Activated B cell treated with CpG ODN at 0.5 μM for 24 hours (primary cell): ENCODE data around the gene HOXB5. TPM values are rescaled to one million over a fixed set of nuclear protein-coding genes. Genes with fewer than 3 reads are reported as not detected.

Experiments used
- ATAC-seq: fragments of 200-7000 bp; cut with Tn5 transposase; one replicate; pipeline ENCODE4 v1.10.0; 2021; ENCODE audit warnings: low read depth, mild to moderate bottlenecking, moderate library complexity
- CTCF ChIA-PET: fragments of 350-600 bp; sonication (Branson Sonifier 250); formaldehyde crosslinking; loops from one replicate; lab custom pipeline; 2021; ENCODE audit warnings: antibody characterized with exemption; lab: Charles Lee
- POLR2A ChIA-PET: fragments of 350-600 bp; sonication (Branson Sonifier 250); formaldehyde crosslinking; loops from one replicate; lab custom pipeline; 2021; ENCODE audit warnings: antibody characterized with exemption; lab: Charles Lee
- DNase-seq: peaks from one replicate; pipeline ENCODE4 v3.0.0; 2022
- H3K27ac Mint-ChIP-seq: one replicate; pipeline ENCODE4 v1.8.0; 2020; ENCODE audit warnings: mixed read lengths
- H3K27me3 Mint-ChIP-seq: one replicate; pipeline ENCODE4 v1.8.0; 2021; ENCODE audit warnings: mixed read lengths
- H3K36me3 Mint-ChIP-seq: one replicate; pipeline ENCODE4 v1.8.0; 2021; ENCODE audit warnings: low read depth, mixed read lengths
- H3K4me1 Mint-ChIP-seq: one replicate; pipeline ENCODE4 v1.8.0; 2021; ENCODE audit warnings: mixed read lengths
- H3K4me3 Mint-ChIP-seq: one replicate; pipeline ENCODE4 v1.8.0; 2020; ENCODE audit warnings: mild to moderate bottlenecking, mixed read lengths
- H3K9me3 Mint-ChIP-seq: one replicate; pipeline ENCODE4 v1.8.0; 2020; ENCODE audit warnings: mixed read lengths
- CTCF ChIP-seq: fragments of 200-600 bp; IDR thresholded peaks from one replicate; pipeline ENCODE4 v1.8.0; 2022; ENCODE audit warnings: antibody characterized with exemption, mild to moderate bottlenecking
- intact Hi-C: fragments of 100-400 bp; cut with micrococcal nuclease; formaldehyde crosslinking; loops from one replicate; pipeline ENCODE4 v1.15.1; 2024
- total RNA-seq: library from RNA; stranded (reverse); gene quantifications from 2 replicates; pipeline ENCODE4 v1.2.3, GENCODE V29; 2022

Gene HOXB5
- total RNA-seq, 1 donor from 2014 or later: not detected

- H3K27me3 Mint-ChIP-seq: peaks cover 32% of the 10 kb centered on the region
- no peaks in the 10 kb centered on the region for H3K9me3 Mint-ChIP-seq
- H3K4me1 Mint-ChIP-seq: peaks cover 4% of the 10 kb centered on the region
- TF ChIP-seq CTCF: no peak
- ChIA-PET CTCF (no interaction called here), POLR2A (no interaction called here)
- DNase-seq (no peak), ATAC-seq (no peak)
- H3K36me3 Mint-ChIP-seq: no peaks in the 10 kb centered on the region
- intact Hi-C loops: loop anchor here (5.0 kb wide), 1 partner anchor 34 kb away; no protein-coding TSS in a partner anchor
- no peak overlapping the region for H3K27ac Mint-ChIP-seq
- no peak overlapping the region for H3K4me3 Mint-ChIP-seq
Measured at GRCh38 chr17:48556229-48556575, 37.4 kb downstream of the HOXB5 start.

- no peaks in the 10 kb centered on the region for H3K9me3 Mint-ChIP-seq
Measured at GRCh38 chr17:48555258-48556228, 38.0 kb downstream of the HOXB5 start.

GRCh38 chr17:48554412-48555257 is 38.9 kb downstream of the HOXB5 start:
- ChIA-PET POLR2A (interaction anchor here (0.7 kb wide), 1 partner anchor 50 kb away, joined by 3 read pairs; no protein-coding TSS in a partner anchor), CTCF (interaction anchor here (1.4 kb wide), 1 partner anchor 62 kb away, joined by 3 read pairs; no protein-coding TSS in a partner anchor)
- intact Hi-C loops: loop anchor here (5.0 kb wide), 1 partner anchor 32 kb away; no protein-coding TSS in a partner anchor
- no peak for DNase-seq
- no peak for ATAC-seq
- H3K4me3 Mint-ChIP-seq: no peak overlapping the region
- peaks cover 30% of the 10 kb centered on the region for H3K27me3 Mint-ChIP-seq
- H3K36me3 Mint-ChIP-seq: no peaks in the 10 kb centered on the region
- H3K9me3 Mint-ChIP-seq: no peaks in the 10 kb centered on the region
- peaks cover 4% of the 10 kb centered on the region for H3K4me1 Mint-ChIP-seq
- H3K27ac Mint-ChIP-seq: no peak overlapping the region
- no peak for TF ChIP-seq CTCF

More at GRCh38 chr17:48555258-48556228, 38.0 kb downstream of the HOXB5 start:
- ATAC-seq (peak; percentile 21), DNase-seq (no peak)
- Mint-ChIP-seq H3K27me3 (peaks cover 32% of the 10 kb centered on the region), H3K4me1 (peaks cover 4% of the 10 kb centered on the region), H3K36me3 (no peaks in the 10 kb centered on the region), H3K27ac (no peak overlapping the region), H3K4me3 (peak overlapping the region; percentile 53)
- TF ChIP-seq CTCF: no peak
- intact Hi-C loops: loop anchor here (5.0 kb wide), 1 partner anchor 33 kb away; no protein-coding TSS in a partner anchor
- POLR2A ChIA-PET: no interaction called here
- CTCF ChIA-PET: interaction anchor here (1.4 kb wide), 1 partner anchor 63 kb away, joined by 3 read pairs; no protein-coding TSS in a partner anchor

- Mint-ChIP-seq H3K9me3 (no peaks in the 10 kb centered on the region), H3K27ac (no peak overlapping the region), H3K4me1 (peaks cover 4% of the 10 kb centered on the region), H3K27me3 (peaks cover 30% of the 10 kb centered on the region), H3K4me3 (no peak overlapping the region), H3K36me3 (no peaks in the 10 kb centered on the region)
- ATAC-seq (no peak), DNase-seq (no peak)
- ChIA-PET POLR2A (no interaction called here), CTCF (no interaction called here)
- no peak for TF ChIP-seq CTCF
- intact Hi-C loops: loop anchor here (2.0 kb wide), 1 partner anchor 13 kb away; no protein-coding TSS in a partner anchor
Measured at GRCh38 chr17:48553826-48554225, 39.8 kb downstream of the HOXB5 start.
